ENCODE results near the gene QARS1.

DNA sequence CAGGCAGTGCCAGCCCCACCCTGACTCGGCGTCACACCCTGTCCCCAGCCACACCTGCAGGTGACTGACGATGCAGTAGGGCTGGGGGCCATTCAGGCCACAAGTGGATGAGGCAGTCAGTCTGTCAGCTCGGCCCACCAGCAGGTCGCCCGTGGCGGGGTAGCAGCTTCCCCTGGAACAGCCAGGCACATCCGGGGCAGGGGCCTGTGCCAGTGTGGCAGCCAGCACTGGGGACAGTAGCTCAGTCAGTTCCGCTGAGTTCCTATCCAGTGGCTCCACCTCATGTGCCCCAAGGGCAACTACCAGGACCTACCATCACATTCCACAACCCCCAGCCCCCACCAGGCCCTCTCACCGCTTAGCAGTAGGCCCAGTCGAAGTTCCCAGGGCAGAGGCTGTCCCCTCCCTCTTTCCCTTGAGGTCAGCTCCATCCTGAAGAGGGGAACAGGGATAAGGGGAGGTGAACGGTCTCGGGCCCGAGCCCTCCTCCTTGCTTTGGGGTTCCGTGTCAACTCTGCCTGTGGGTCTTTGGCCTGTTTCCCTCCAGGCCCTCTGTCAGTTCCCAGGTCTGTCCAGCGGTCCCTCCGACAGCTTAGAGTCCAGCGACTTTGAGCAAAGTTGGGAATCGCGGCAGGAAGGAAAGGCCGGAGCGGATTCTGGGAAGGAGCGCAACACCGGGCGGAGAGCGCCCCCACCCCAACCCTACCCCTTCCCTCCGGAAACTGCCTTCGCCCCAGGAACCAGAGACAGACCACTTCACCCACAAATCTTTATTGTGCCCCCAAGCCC lies 28.1 kb upstream of the QARS1 start, which contains the start of gene LAMB2:
- TF ChIP-seq, protein P1, sequence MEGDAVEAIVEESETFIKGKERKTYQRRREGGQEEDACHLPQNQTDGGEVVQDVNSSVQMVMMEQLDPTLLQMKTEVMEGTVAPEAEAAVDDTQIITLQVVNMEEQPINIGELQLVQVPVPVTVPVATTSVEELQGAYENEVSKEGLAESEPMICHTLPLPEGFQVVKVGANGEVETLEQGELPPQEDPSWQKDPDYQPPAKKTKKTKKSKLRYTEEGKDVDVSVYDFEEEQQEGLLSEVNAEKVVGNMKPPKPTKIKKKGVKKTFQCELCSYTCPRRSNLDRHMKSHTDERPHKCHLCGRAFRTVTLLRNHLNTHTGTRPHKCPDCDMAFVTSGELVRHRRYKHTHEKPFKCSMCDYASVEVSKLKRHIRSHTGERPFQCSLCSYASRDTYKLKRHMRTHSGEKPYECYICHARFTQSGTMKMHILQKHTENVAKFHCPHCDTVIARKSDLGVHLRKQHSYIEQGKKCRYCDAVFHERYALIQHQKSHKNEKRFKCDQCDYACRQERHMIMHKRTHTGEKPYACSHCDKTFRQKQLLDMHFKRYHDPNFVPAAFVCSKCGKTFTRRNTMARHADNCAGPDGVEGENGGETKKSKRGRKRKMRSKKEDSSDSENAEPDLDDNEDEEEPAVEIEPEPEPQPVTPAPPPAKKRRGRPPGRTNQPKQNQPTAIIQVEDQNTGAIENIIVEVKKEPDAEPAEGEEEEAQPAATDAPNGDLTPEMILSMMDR (IDR thresholded peaks at IDR 0.05; ENCODE audit: control extremely low read depth in 1 of 3, insufficient read depth in 1 of 3, low read depth in 1 of 3, low read length in 3 of 3), result no peak
- no peak for TF ChIP-seq MAFK (IDR thresholded peaks at IDR 0.05; ENCODE audit: low read depth, low read length)
- TF ChIP-seq KDM1A (IDR thresholded peaks at IDR 0.05; ENCODE audit: borderline replicate concordance, low read length), result no peak
- no peak for TF ChIP-seq YY1 (IDR thresholded peaks at IDR 0.05; ENCODE audit: low read depth, low read length)

All from H1 (cell line).